ENCODE results near the gene THAP7. TPM values are rescaled to one million over a fixed set of nuclear protein-coding genes. Genes with fewer than 3 reads are reported as not detected.
A peak's percentile ranks its signal among the peaks of the same experiment; 100 is the strongest.

The THAP7 gene
- total RNA-seq, 2 donors from 2014 or later = 20.4 to 30.7 TPM

GRCh38 chr22:20957683-20958431, 44.1 kb downstream of the THAP7 start:
- H3K27ac Mint-ChIP-seq = peak overlapping the region in 1 of 2 donors; percentile 61
- peaks cover 6 to 22% of the 10 kb centered on the region in 2 donors for H3K4me1 Mint-ChIP-seq (ENCODE audit: low read depth in 2 of 2)
- ATAC-seq (peak; percentile 54 to 83), DNase-seq (ENCODE audit: low spot score) (no peak)
- no peaks in the 10 kb centered on the region for H3K9me3 Mint-ChIP-seq
- peak overlapping the region; percentile 53 for H3K4me3 Mint-ChIP-seq
- no peaks in the 10 kb centered on the region for H3K27me3 Mint-ChIP-seq
- H3K36me3 Mint-ChIP-seq = no peaks in the 10 kb centered on the region

GRCh38 chr22:20957102-20957682, 44.7 kb downstream of the THAP7 start:
- ATAC-seq = peak; percentile 39 to 50
- H3K4me1 Mint-ChIP-seq (ENCODE audit: low read depth in 2 of 2) = peaks cover 6 to 26% of the 10 kb centered on the region in 2 donors

DNA sequence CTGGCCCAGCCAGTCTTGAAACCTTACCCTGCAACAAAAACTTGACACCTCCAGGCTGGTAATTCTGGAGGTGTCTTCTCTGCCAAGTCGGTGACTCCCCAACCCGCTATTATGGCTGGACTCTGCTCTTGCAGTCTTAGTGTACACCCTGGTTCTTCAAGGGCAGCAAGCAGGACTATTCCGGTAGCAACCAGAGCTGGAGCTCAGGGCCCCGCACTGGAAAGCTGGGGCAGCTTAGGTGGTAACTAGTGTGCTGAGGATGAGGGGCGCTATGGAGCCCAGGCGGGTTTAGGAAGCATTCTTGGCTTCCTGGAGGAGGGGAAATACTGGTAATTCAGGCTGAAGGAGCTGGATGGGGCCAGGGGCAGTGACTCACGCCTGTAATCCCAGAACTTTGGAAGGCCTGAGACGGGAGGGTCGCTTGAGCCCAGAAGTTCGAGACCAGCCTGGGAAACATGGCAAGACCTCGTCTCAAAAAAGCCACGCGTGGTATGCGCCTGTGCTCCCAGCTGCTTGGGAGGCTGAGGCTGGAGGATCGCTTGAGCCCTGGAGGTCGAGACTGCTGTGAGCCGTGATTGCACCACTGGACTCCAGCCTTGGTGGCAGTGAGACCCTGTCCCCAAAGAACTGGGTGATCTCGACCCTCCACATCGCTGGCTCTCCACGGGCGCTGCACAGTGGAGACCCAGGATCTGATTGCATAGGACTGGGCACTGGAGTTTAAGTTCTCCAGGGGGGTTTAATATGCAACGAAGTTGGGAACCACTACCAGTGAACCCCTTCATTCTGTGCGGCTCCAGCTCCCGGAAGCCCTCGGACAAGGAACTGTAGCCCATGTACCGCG, 45.4 kb downstream of the THAP7 start:
- no peak overlapping the region for H3K4me3 Mint-ChIP-seq
- ATAC-seq (peak in 1 of 2 donors; percentile 33), DNase-seq (ENCODE audit: low spot score) (no peak)
- H3K36me3 Mint-ChIP-seq = no peaks in the 10 kb centered on the region
- H3K9me3 Mint-ChIP-seq = no peaks in the 10 kb centered on the region
- H3K27me3 Mint-ChIP-seq = no peaks in the 10 kb centered on the region
- no peak overlapping the region for H3K27ac Mint-ChIP-seq
- H3K4me1 Mint-ChIP-seq (ENCODE audit: low read depth in 2 of 2) = peaks cover 6 to 21% of the 10 kb centered on the region in 2 donors

More at GRCh38 chr22:20957102-20957682, 44.7 kb downstream of the THAP7 start:
- Mint-ChIP-seq H3K9me3 (no peaks in the 10 kb centered on the region), H3K4me3 (peak overlapping the region; percentile 53), H3K27me3 (no peaks in the 10 kb centered on the region), H3K27ac (peak overlapping the region in 1 of 2 donors; percentile 61), H3K36me3 (no peaks in the 10 kb centered on the region)
- DNase-seq (ENCODE audit: low spot score) = no peak

- H3K27ac Mint-ChIP-seq = no peak overlapping the region
- peaks cover 6 to 19% of the 10 kb centered on the region in 2 donors for H3K4me1 Mint-ChIP-seq (ENCODE audit: low read depth in 2 of 2)
- no peaks in the 10 kb centered on the region for H3K36me3 Mint-ChIP-seq
- H3K9me3 Mint-ChIP-seq = no peaks in the 10 kb centered on the region
- ATAC-seq = no peak
- no peak for DNase-seq (ENCODE audit: low spot score)
- H3K27me3 Mint-ChIP-seq = no peaks in the 10 kb centered on the region
- H3K4me3 Mint-ChIP-seq = no peak overlapping the region
These were observed 46.4 kb downstream of the THAP7 start for GRCh38 chr22:20955548-20955947.

GRCh38 chr22:20953668-20954500, 48.0 kb downstream of the THAP7 start:
- DNase-seq (ENCODE audit: low spot score) = no peak
- H3K27me3 Mint-ChIP-seq = no peaks in the 10 kb centered on the region
- no peak for ATAC-seq
- H3K4me1 Mint-ChIP-seq (ENCODE audit: low read depth in 2 of 2) = peaks cover 6 to 21% of the 10 kb centered on the region in 2 donors
- H3K9me3 Mint-ChIP-seq = no peaks in the 10 kb centered on the region
- H3K36me3 Mint-ChIP-seq = peaks cover 5% of the 10 kb centered on the region
- no peak overlapping the region for H3K27ac Mint-ChIP-seq
- no peak overlapping the region for H3K4me3 Mint-ChIP-seq

GRCh38 chr22:20953342-20953608, 48.6 kb downstream of the THAP7 start:
- ATAC-seq (no peak), DNase-seq (ENCODE audit: low spot score) (no peak)
- Mint-ChIP-seq H3K36me3 (peaks cover 5% of the 10 kb centered on the region), H3K4me1 (ENCODE audit: low read depth in 2 of 2) (peaks cover 7 to 21% of the 10 kb centered on the region in 2 donors), H3K27ac (no peak overlapping the region), H3K4me3 (no peak overlapping the region), H3K9me3 (no peaks in the 10 kb centered on the region), H3K27me3 (no peaks in the 10 kb centered on the region)

DNA sequence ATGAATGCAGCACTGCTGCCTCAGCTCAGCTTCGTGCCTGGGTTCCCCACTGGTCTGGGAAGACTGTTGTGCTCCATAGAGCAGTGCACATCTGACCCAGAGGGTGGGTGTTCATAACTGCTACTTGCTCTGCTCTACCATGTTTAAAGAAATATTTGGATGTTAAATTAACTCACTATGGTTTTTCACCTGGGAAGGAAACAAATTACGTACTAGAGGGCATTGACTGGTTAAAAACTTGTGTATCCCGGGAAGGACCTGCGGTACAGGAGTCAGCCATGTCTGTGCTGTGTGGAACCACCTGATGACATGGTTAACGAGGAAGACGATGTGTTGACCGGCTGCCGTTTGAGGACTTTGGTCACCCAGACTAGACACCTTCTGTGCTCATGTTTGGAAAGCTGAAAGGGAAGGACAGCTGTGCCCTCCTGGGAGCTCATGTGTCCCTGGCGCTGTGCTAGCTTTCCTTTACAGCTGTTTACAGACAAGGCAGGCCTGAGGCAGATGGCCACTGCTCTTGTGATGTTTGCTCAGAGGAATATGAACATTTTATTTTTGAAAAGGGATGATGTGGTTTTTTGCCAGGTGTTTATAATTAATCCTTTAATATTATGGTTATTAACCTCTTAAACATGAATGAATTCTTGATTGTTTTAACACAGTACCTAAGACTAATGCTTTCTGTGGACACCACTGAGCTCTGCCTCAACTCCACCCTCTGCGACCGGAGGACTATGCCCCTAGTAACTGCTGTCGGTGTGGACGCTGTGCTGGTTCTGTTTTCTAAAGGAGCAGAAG, 49.2 kb downstream of the THAP7 start:
- Mint-ChIP-seq H3K9me3 (no peaks in the 10 kb centered on the region), H3K36me3 (peaks cover 5% of the 10 kb centered on the region), H3K4me3 (no peak overlapping the region), H3K4me1 (ENCODE audit: low read depth in 2 of 2) (peaks cover 5 to 18% of the 10 kb centered on the region in 2 donors), H3K27ac (no peak overlapping the region), H3K27me3 (no peaks in the 10 kb centered on the region)
- no peak for ATAC-seq
- DNase-seq (ENCODE audit: low spot score) = no peak

- Mint-ChIP-seq H3K36me3 (peaks cover 5% of the 10 kb centered on the region), H3K27me3 (no peaks in the 10 kb centered on the region), H3K4me3 (no peak overlapping the region), H3K27ac (no peak overlapping the region), H3K9me3 (no peaks in the 10 kb centered on the region), H3K4me1 (ENCODE audit: low read depth in 2 of 2) (peaks cover 8 to 21% of the 10 kb centered on the region in 2 donors)
- no peak for ATAC-seq
- no peak for DNase-seq (ENCODE audit: low spot score)
These were observed 50.0 kb downstream of the THAP7 start for GRCh38 chr22:20951932-20952380.

GRCh38 chr22:20951151-20951931, 50.6 kb downstream of the THAP7 start:
- DNase-seq (ENCODE audit: low spot score) (no peak), ATAC-seq (no peak)
- Mint-ChIP-seq H3K4me3 (no peak overlapping the region), H3K9me3 (no peaks in the 10 kb centered on the region), H3K27me3 (no peaks in the 10 kb centered on the region), H3K4me1 (ENCODE audit: low read depth in 2 of 2) (peaks cover 14 to 26% of the 10 kb centered on the region in 2 donors), H3K27ac (no peak overlapping the region), H3K36me3 (peaks cover 5% of the 10 kb centered on the region)

GRCh38 chr22:20949698-20950183, 52.2 kb downstream of the THAP7 start:
- H3K36me3 Mint-ChIP-seq = peaks cover 5% of the 10 kb centered on the region
- DNase-seq (ENCODE audit: low spot score) = no peak
- peaks cover 24 to 37% of the 10 kb centered on the region in 2 donors for H3K4me1 Mint-ChIP-seq (ENCODE audit: low read depth in 2 of 2)
- no peaks in the 10 kb centered on the region for H3K9me3 Mint-ChIP-seq
- H3K4me3 Mint-ChIP-seq = no peak overlapping the region
- H3K27ac Mint-ChIP-seq = no peak overlapping the region
- ATAC-seq = no peak
- no peaks in the 10 kb centered on the region for H3K27me3 Mint-ChIP-seq
